Fibroblast of skin of back (primary cell): ENCODE measurements around the gene ATP1B3.
"Not testable (repeated sequence)": the region's sequence is repeated elsewhere in the genome, so short reads cannot be mapped to it uniquely, and the experiment has no call there.

Experiments
- DNase-seq: peaks from one replicate; pipeline ENCODE4 v3.0.0-alpha.2; 2013

Gene ATP1B3

GRCh38 chr3:141949972-141950371, 73.5 kb downstream of the ATP1B3 start:
- no peak for DNase-seq

GRCh38 chr3:141950572-141951493, 74.4 kb downstream of the ATP1B3 start:
- DNase-seq: no peak

GRCh38 chr3:141952611-141953010, 76.2 kb downstream of the ATP1B3 start:
- no peak for DNase-seq

GRCh38 chr3:141955175-141955574, 78.7 kb downstream of the ATP1B3 start:
- peak; percentile 53 for DNase-seq

- peak; percentile 92 for DNase-seq
These were observed 83.4 kb downstream of the ATP1B3 start for GRCh38 chr3:141959589-141960554.

- peak; percentile 89 for DNase-seq
These were observed 84.3 kb downstream of the ATP1B3 start for GRCh38 chr3:141960731-141961130.

- no peak for DNase-seq
These were observed 86.9 kb downstream of the ATP1B3 start for GRCh38 chr3:141963301-141963700.

GRCh38 chr3:141965471-141965870, 89.0 kb downstream of the ATP1B3 start:
- DNase-seq: no peak

GRCh38 chr3:141969711-141970110, 93.3 kb downstream of the ATP1B3 start:
- no peak for DNase-seq

- no peak for DNase-seq
These were observed 95.1 kb downstream of the ATP1B3 start for GRCh38 chr3:141971571-141971970.

- DNase-seq: no peak
These were observed 96.0 kb downstream of the ATP1B3 start for GRCh38 chr3:141972399-141972798.

GRCh38 chr3:141974777-141975176, 98.3 kb downstream of the ATP1B3 start:
- DNase-seq: not testable (repeated sequence)
